Astrocyte (in vitro differentiated cells and primary cell): Measurements from ENCODE around the gene SHTN1.

ENCODE experiments used
- CTCF ChIP-seq: IDR thresholded peaks from 2 replicates; pipeline ENCODE4 v1.5.1; 2011; ENCODE audit warnings: low read depth, mild to moderate bottlenecking, inconsistent platforms, low read length, moderate library complexity; ENCODE audit not compliant: insufficient read depth
- EZH2 ChIP-seq: IDR thresholded peaks from 2 replicates; pipeline ENCODE4 v1.6.1; 2012; ENCODE audit warnings: mild to moderate bottlenecking, low read length, inconsistent platforms; ENCODE audit not compliant: insufficient read depth

GRCh38 chr10:116998172-116998571 lies 6.8 kb downstream of the SHTN1 start:
- TF ChIP-seq CTCF (no peak), EZH2 (no peak)
